CD8-positive, alpha-beta memory T cell (primary cell): Measurements from ENCODE around the gene SFRP4. TPM values are rescaled to one million over a fixed set of nuclear protein-coding genes. Genes with fewer than 3 reads are reported as not detected.

Experiments used
- CTCF ChIA-PET: fragments of 350-600 bp; sonication (Branson Sonifier 250); formaldehyde crosslinking; loops from one replicate; lab custom pipeline; 2021; ENCODE audit warnings: antibody characterized with exemption; lab: Charles Lee
- POLR2A ChIA-PET: fragments of 350-600 bp; sonication (Branson Sonifier 250); formaldehyde crosslinking; loops from one replicate; lab custom pipeline; 2021; ENCODE audit warnings: antibody characterized with exemption; lab: Charles Lee
- DNase-seq, 5 donors: peaks; one replicate each; pipeline versions ENCODE4 v3.0.0 to v3.0.0-alpha.2; 2020 to 2022; ENCODE audit warnings: mixed read lengths in 1 of 5
- H3K27ac ChIP-seq: one replicate; pipeline ENCODE4 v1.7.0; 2013; ENCODE audit warnings: low read depth, mild to moderate bottlenecking, low read length, moderate library complexity
- H3K27me3 ChIP-seq: 2 replicates; pipeline ENCODE4 v1.7.0; 2013; ENCODE audit warnings: low read length, mild to moderate bottlenecking; ENCODE audit not compliant: insufficient read depth, poor library complexity, severe bottlenecking
- H3K36me3 ChIP-seq: 2 replicates; pipeline ENCODE4 v1.7.0; 2013; ENCODE audit warnings: mild to moderate bottlenecking, low read length, moderate library complexity; ENCODE audit not compliant: insufficient read depth
- H3K4me1 ChIP-seq: 2 replicates; pipeline ENCODE4 v1.7.0; 2013; ENCODE audit warnings: mild to moderate bottlenecking, low read length, moderate library complexity; ENCODE audit not compliant: insufficient read depth
- H3K4me3 ChIP-seq: 2 replicates; pipeline ENCODE4 v1.7.0; 2013; ENCODE audit warnings: mild to moderate bottlenecking, low read length
- H3K9me3 ChIP-seq: 2 replicates; pipeline ENCODE4 v1.7.0; 2013; ENCODE audit warnings: mild to moderate bottlenecking, low read length
- H3K27ac Mint-ChIP-seq, 8 donors: one replicate each; pipeline ENCODE4 v1.8.0; 2020 to 2021; ENCODE audit warnings: mixed read lengths in 8 of 8, mild to moderate bottlenecking in 6 of 8, inconsistent platforms in 3 of 8, moderate library complexity in 3 of 8
- H3K27me3 Mint-ChIP-seq, 2 donors: one replicate each; pipeline ENCODE4 v1.8.0; 2020 to 2021; ENCODE audit warnings: mixed read lengths in 2 of 2, mild to moderate bottlenecking in 1 of 2, moderate library complexity in 1 of 2
- H3K36me3 Mint-ChIP-seq, 3 donors: one replicate each; pipeline ENCODE4 v1.8.0; 2020 to 2021; ENCODE audit warnings: mixed read lengths in 3 of 3, inconsistent platforms in 1 of 3, mild to moderate bottlenecking in 1 of 3
- H3K4me1 Mint-ChIP-seq, 3 donors: one replicate each; pipeline ENCODE4 v1.8.0; 2020 to 2021; ENCODE audit warnings: mixed read lengths in 3 of 3, inconsistent platforms in 1 of 3, mild to moderate bottlenecking in 1 of 3
- H3K4me3 Mint-ChIP-seq, 7 donors: one replicate each; pipeline ENCODE4 v1.8.0; 2020 to 2021; ENCODE audit warnings: mixed read lengths in 7 of 7, mild to moderate bottlenecking in 6 of 7, moderate library complexity in 4 of 7, inconsistent platforms in 2 of 7
- H3K9me3 Mint-ChIP-seq, 5 donors: one replicate each; pipeline ENCODE4 v1.8.0; 2020 to 2022; ENCODE audit warnings: mixed read lengths in 5 of 5, mild to moderate bottlenecking in 3 of 5, moderate library complexity in 2 of 5, inconsistent platforms in 1 of 5
- polyA plus RNA-seq: library from polyadenylated mRNA; unstranded; fragments of 300-500 nt; fragmentation: Illumina TruSeq; gene quantifications from one replicate; pipeline ENCODE4 v1.2.3, GENCODE V29; 2021
- total RNA-seq, 2 experiments: library from RNA; stranded (reverse); gene quantifications; one replicate each; pipeline ENCODE4 v1.2.3, GENCODE V29; 2021

Gene SFRP4
- total and polyA plus RNA-seq, 3 experiments from 2014 or later = not detected

DNA sequence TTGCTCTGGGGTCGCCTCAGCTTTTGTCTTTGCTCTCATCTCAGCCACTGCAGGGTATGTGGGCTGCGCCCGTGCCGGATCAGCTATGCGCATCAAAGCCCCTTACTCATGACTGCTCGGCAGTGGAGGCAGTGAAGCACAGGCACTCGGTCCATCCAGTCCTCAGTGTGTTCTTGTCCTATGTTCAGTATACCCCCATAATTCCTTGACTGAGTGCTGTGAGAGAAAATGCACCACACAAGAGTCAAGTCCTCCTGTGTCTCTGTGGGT is 31.3 kb upstream of the SFRP4 start:
- H3K27ac Mint-ChIP-seq = no peak overlapping the region
- H3K4me1 Mint-ChIP-seq = no peaks in the 10 kb centered on the region
- POLR2A ChIA-PET = no interaction called here
- H3K27me3 Mint-ChIP-seq = no peaks in the 10 kb centered on the region
- CTCF ChIA-PET = interaction anchor here (1.0 kb wide), 1 partner anchor 9 kb away, joined by 3 read pairs; no protein-coding TSS in a partner anchor
- no peak overlapping the region for H3K4me3 Mint-ChIP-seq
- no peak overlapping the region for H3K4me3 ChIP-seq
- no peaks in the 10 kb centered on the region for H3K36me3 Mint-ChIP-seq
- no peaks in the 10 kb centered on the region for H3K9me3 ChIP-seq
- H3K4me1 ChIP-seq = no peaks in the 10 kb centered on the region
- peaks cover 0 to 5% (median 0%) of the 10 kb centered on the region in 5 donors for H3K9me3 Mint-ChIP-seq
- no peaks in the 10 kb centered on the region for H3K36me3 ChIP-seq
- H3K27ac ChIP-seq = no peak overlapping the region
- DNase-seq = no peak
- H3K27me3 ChIP-seq = no peaks in the 10 kb centered on the region

DNA sequence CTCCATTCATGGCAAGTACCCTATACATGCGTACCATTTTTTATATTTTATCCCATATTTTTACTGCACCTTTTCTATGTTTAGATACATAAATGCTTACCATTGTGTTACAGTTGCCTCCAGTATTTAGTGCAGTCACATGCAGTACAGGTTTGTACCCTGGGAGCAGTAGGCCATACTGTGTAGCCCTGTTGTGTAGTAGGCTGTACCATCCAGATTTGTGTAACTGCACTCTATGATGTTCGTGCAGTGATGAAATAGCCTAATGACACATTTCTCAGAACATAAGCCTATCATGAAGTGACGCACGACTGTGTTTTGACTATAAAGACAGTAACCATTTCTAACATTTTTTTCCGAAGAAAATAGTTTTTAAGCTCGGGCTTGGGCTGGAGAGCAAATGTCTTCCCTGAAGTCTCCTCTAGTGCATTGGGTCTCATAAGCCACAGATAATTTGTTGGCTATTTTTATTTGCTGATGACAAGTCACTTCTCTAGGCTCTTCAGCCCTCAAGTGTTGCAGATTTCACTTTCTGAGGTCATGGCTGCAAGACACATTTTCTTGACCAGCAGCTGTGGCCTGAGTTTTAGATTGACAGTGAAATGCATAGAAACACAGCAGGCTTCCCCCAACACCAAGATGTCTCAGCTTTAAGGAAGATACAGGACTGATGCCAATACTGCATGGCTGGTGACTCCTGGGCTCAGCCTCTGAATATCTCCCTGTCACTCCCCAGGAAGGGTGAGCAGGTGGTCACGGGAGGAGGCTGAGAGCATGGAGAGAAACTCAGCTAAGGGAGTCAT is 30.7 kb upstream of the SFRP4 start:
- Mint-ChIP-seq H3K9me3 (peaks cover 0 to 5% (median 0%) of the 10 kb centered on the region in 5 donors), H3K27me3 (no peaks in the 10 kb centered on the region), H3K4me1 (no peaks in the 10 kb centered on the region), H3K4me3 (no peak overlapping the region), H3K36me3 (no peaks in the 10 kb centered on the region), H3K27ac (no peak overlapping the region)
- no peaks in the 10 kb centered on the region for H3K27me3 ChIP-seq
- DNase-seq = no peak
- no peak overlapping the region for H3K4me3 ChIP-seq
- POLR2A ChIA-PET = no interaction called here
- H3K36me3 ChIP-seq = no peaks in the 10 kb centered on the region
- no peaks in the 10 kb centered on the region for H3K4me1 ChIP-seq
- CTCF ChIA-PET = interaction anchor here (1.0 kb wide), 1 partner anchor 9 kb away, joined by 3 read pairs; no protein-coding TSS in a partner anchor
- H3K27ac ChIP-seq = no peak overlapping the region
- H3K9me3 ChIP-seq = no peaks in the 10 kb centered on the region

GRCh38 chr7:37945336-37945735 is 28.7 kb upstream of the SFRP4 start:
- H3K4me3 Mint-ChIP-seq = no peak overlapping the region
- Histone ChIP-seq H3K27me3 (no peaks in the 10 kb centered on the region), H3K4me3 (no peak overlapping the region), H3K4me1 (no peaks in the 10 kb centered on the region), H3K9me3 (no peaks in the 10 kb centered on the region), H3K27ac (no peak overlapping the region), H3K36me3 (no peaks in the 10 kb centered on the region)
- H3K9me3 Mint-ChIP-seq = peaks cover 0 to 5% (median 0%) of the 10 kb centered on the region in 5 donors
- no peaks in the 10 kb centered on the region for H3K27me3 Mint-ChIP-seq
- ChIA-PET CTCF (no interaction called here), POLR2A (no interaction called here)
- H3K36me3 Mint-ChIP-seq = no peaks in the 10 kb centered on the region
- no peak overlapping the region for H3K27ac Mint-ChIP-seq
- no peak for DNase-seq
- no peaks in the 10 kb centered on the region for H3K4me1 Mint-ChIP-seq

DNA sequence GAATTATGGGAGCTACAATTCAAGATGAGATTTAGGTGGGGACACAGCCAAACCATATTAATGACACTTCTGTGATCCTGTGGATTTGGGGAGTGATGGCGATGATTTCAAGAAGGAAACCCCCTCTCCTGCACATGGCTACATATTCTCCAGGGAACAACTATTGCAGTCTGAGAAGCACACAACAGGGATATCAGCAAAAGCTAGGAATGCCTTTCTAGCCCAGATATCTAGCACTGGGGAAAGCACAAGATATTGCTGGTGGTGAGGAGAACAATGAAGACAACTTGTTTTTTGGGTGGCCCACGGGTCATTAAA is 28.1 kb upstream of the SFRP4 start:
- Histone ChIP-seq H3K27ac (no peak overlapping the region), H3K4me1 (no peaks in the 10 kb centered on the region), H3K9me3 (no peaks in the 10 kb centered on the region), H3K36me3 (no peaks in the 10 kb centered on the region), H3K4me3 (no peak overlapping the region), H3K27me3 (no peaks in the 10 kb centered on the region)
- CTCF ChIA-PET = no interaction called here
- H3K9me3 Mint-ChIP-seq = peaks cover 0 to 5% (median 0%) of the 10 kb centered on the region in 5 donors
- H3K27ac Mint-ChIP-seq = no peak overlapping the region
- POLR2A ChIA-PET = no interaction called here
- no peak overlapping the region for H3K4me3 Mint-ChIP-seq
- DNase-seq = no peak
- H3K36me3 Mint-ChIP-seq = no peaks in the 10 kb centered on the region
- peaks cover 0 to 3% of the 10 kb centered on the region in 2 donors for H3K27me3 Mint-ChIP-seq
- H3K4me1 Mint-ChIP-seq = no peaks in the 10 kb centered on the region

DNA sequence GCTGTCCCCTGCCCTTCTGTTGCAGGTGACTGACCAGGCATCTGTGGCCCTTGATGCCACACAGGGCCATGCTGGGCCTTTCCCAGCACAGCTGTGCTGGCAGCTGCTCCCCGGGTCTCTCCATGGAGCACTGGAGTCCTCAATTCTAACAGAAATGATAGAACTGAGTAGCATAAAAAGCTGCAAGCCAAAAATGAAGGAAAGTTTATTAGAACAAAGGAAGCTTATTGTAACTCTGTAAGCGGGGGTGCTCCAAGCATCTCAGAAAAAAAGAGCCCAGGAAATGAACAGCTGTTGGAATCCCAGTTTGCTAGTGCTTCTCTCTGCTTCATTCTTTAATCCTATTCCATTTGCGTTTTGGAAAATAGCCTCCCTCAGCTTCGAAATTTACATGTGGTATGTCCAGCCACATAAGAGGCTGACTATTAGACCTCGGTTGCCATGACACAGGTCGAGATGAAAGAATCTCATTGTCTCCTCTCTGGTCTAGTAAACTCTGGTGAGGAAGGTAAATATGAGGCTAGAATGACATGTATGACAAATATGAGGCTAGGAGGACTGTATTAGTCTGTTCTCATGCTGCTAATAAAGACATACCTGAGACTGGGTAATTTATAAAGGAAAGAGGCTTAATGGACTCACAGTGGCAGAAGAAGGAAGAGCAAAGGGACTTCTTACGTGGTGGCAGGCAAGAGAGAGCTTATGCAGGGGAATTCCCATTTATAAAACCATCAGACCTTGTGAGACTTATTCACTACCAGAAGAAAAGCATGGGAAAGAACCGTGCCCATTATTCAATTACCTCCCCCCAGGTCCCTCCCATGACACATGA is 27.5 kb upstream of the SFRP4 start:
- DNase-seq = no peak
- Histone ChIP-seq H3K36me3 (no peaks in the 10 kb centered on the region), H3K4me3 (no peak overlapping the region), H3K27me3 (no peaks in the 10 kb centered on the region), H3K27ac (no peak overlapping the region), H3K9me3 (no peaks in the 10 kb centered on the region), H3K4me1 (no peaks in the 10 kb centered on the region)
- no peaks in the 10 kb centered on the region for H3K4me1 Mint-ChIP-seq
- no peak overlapping the region for H3K27ac Mint-ChIP-seq
- CTCF ChIA-PET = no interaction called here
- H3K9me3 Mint-ChIP-seq = peaks cover 0 to 5% (median 0%) of the 10 kb centered on the region in 5 donors
- H3K4me3 Mint-ChIP-seq = no peak overlapping the region
- POLR2A ChIA-PET = no interaction called here
- H3K36me3 Mint-ChIP-seq = no peaks in the 10 kb centered on the region
- peaks cover 0 to 3% of the 10 kb centered on the region in 2 donors for H3K27me3 Mint-ChIP-seq

- Histone ChIP-seq H3K27ac (no peak overlapping the region), H3K4me3 (no peak overlapping the region), H3K4me1 (no peaks in the 10 kb centered on the region), H3K9me3 (no peaks in the 10 kb centered on the region), H3K27me3 (no peaks in the 10 kb centered on the region), H3K36me3 (no peaks in the 10 kb centered on the region)
- no peak for DNase-seq
- ChIA-PET POLR2A (no interaction called here), CTCF (no interaction called here)
- Mint-ChIP-seq H3K4me3 (no peak overlapping the region), H3K27ac (no peak overlapping the region), H3K27me3 (peaks cover 0 to 3% of the 10 kb centered on the region in 2 donors), H3K4me1 (no peaks in the 10 kb centered on the region), H3K9me3 (peaks cover 0 to 5% (median 0%) of the 10 kb centered on the region in 5 donors), H3K36me3 (no peaks in the 10 kb centered on the region)
These were observed 26.5 kb upstream of the SFRP4 start for GRCh38 chr7:37942934-37943610.

DNA sequence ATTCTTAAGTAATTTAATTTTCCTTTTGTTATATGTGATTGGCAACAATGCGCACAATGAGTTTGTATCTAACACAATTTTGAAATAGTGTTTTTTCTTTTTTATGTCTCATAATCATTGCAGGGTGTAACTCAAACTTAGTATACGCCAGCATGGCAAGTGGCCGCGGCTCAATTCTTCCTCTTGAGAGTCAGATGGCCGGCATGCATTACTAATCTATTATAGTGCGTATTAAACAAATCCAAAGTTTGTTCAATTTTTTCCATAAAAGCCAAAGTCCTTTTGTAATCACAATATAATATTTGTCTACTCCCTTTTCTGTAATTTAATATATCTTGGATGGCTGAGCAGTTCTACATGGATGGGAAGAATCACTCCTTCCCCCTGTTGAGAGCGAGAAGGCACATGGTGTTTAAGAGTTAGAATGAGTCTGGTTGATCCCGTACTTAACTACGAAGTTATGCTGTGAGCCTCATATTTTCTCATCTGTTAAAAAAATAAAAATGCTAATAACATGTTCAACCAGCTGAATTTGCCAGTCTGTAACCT is 16.5 kb upstream of the SFRP4 start:
- H3K9me3 ChIP-seq = no peaks in the 10 kb centered on the region
- Mint-ChIP-seq H3K9me3 (peaks cover 0 to 13% (median 4%) of the 10 kb centered on the region in 5 donors), H3K27ac (no peak overlapping the region), H3K4me1 (no peaks in the 10 kb centered on the region), H3K36me3 (peaks cover 0 to 1% (median 0%) of the 10 kb centered on the region in 3 donors), H3K27me3 (peaks cover 1 to 15% of the 10 kb centered on the region in 2 donors), H3K4me3 (no peak overlapping the region)
- ChIA-PET POLR2A (no interaction called here), CTCF (no interaction called here)
- H3K4me1 ChIP-seq = no peaks in the 10 kb centered on the region
- no peak overlapping the region for H3K4me3 ChIP-seq
- H3K36me3 ChIP-seq = no peaks in the 10 kb centered on the region
- H3K27me3 ChIP-seq = no peaks in the 10 kb centered on the region
- no peak for DNase-seq
- no peak overlapping the region for H3K27ac ChIP-seq

DNA sequence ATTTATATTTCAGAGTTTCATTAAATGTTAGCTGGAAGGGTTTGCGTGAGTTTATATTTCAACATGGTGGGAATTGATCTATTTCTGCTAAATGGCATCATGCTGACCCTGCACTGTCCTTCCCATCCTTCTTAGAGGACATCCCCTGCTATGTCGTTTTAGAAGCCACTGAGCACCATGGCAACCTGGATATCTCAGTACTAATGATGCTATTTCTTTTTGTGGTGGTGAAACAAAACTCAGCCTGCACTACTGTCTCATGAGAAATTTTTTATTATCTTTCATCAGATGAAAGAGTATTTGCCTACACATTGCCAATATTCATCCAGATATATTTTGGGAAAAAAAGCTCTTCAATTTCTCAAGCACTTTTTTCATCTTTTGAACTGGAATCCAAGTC is 15.9 kb upstream of the SFRP4 start:
- Histone ChIP-seq H3K4me1 (no peaks in the 10 kb centered on the region), H3K9me3 (no peaks in the 10 kb centered on the region), H3K4me3 (no peak overlapping the region), H3K27ac (no peak overlapping the region), H3K36me3 (no peaks in the 10 kb centered on the region), H3K27me3 (no peaks in the 10 kb centered on the region)
- H3K9me3 Mint-ChIP-seq = peaks cover 0 to 13% (median 4%) of the 10 kb centered on the region in 5 donors
- no peak overlapping the region for H3K4me3 Mint-ChIP-seq
- H3K27me3 Mint-ChIP-seq = peaks cover 1 to 15% of the 10 kb centered on the region in 2 donors
- no peak overlapping the region for H3K27ac Mint-ChIP-seq
- DNase-seq = no peak
- H3K36me3 Mint-ChIP-seq = peaks cover 0 to 1% (median 0%) of the 10 kb centered on the region in 3 donors
- POLR2A ChIA-PET = no interaction called here
- CTCF ChIA-PET = no interaction called here
- H3K4me1 Mint-ChIP-seq = no peaks in the 10 kb centered on the region
